HCT116 (cell line): ENCODE results near the gene ZNF652. TPM values are rescaled to one million over a fixed set of nuclear protein-coding genes. Genes with fewer than 3 reads are reported as not detected.

ENCODE experiments used
- ATAC-seq: fragments of 200-7000 bp; cut with Tn5 transposase; 2 replicates; pipeline ENCODE4 v1.9.1; 2020; ENCODE audit warnings: mild to moderate bottlenecking, moderate library complexity
- BruUV-seq: library from RNA; stranded (reverse); fragments of 400-500 nt; replicated peaks from 2 replicates; lab custom pipeline; 2021; lab: Mats Ljungman, UMichigan
- CTCF ChIA-PET: fragments of 300-600 bp; sonication (Branson Sonifier 250); formaldehyde crosslinking; loops from one replicate; lab custom pipeline; 2021; ENCODE audit warnings: antibody characterized with exemption; lab: Charles Lee
- POLR2A ChIA-PET: fragments of 300-600, 350-600 bp; sonication (Branson Sonifier 250); formaldehyde crosslinking; loops from one replicate; lab custom pipeline; 2021; ENCODE audit warnings: antibody characterized with exemption; lab: Charles Lee
- RAD21 ChIA-PET, 2 experiments: fragments of 300-600 bp; sonication (Branson Sonifier 250); formaldehyde crosslinking; loops; one replicate each; lab custom pipeline; 2023; ENCODE audit warnings: low total read pairs in 2 of 2; ENCODE audit not compliant: uncharacterized antibody in 2 of 2, unreplicated experiment in 2 of 2, low non-redundant PET in 1 of 2; lab: Charles Lee
- DNase-seq: peaks from one replicate; pipeline ENCODE4 v3.0.0-alpha.2; 2010; ENCODE audit warnings: low read depth, low spot score
- H2AFZ ChIP-seq: fragments of 200-600 bp; shearing (Covaris generic), sonication (generic); 2 replicates; pipeline ENCODE4 v1.6.1; 2017; ENCODE audit warnings: low read depth, mixed run types, mixed read lengths, antibody characterized with exemption, low read length; ENCODE audit not compliant: poor library complexity, severe bottlenecking
- H3K27ac ChIP-seq: 2 replicates; pipeline ENCODE4 v1.5.1; 2012; ENCODE audit warnings: low read depth, low read length
- H3K27me3 ChIP-seq: fragments of 200-600 bp; sonication (generic); 2 replicates; pipeline ENCODE4 v1.6.1; 2016; ENCODE audit warnings: mixed run types, low read length, mixed read lengths; ENCODE audit not compliant: insufficient read depth
- H3K36me3 ChIP-seq, 2 experiments: fragments of 200-500 bp in 1 of 2; fragments of 200-600 bp in 1 of 2; sonication (Bioruptor generic) in 1 of 2; sonication (generic) in 1 of 2; 2 replicates each; pipeline versions ENCODE4 v1.5.1 to v1.6.1; 2014 to 2016; ENCODE audit warnings: low read length in 2 of 2, inconsistent platforms in 1 of 2, mixed read lengths in 1 of 2, mixed run types in 1 of 2; ENCODE audit not compliant: insufficient read depth in 2 of 2, control insufficient read depth in 1 of 2
- H3K4me1 ChIP-seq, 2 experiments: fragments of 200-600 bp in 1 of 2; sonication (generic) in 1 of 2; 2 replicates each; pipeline versions ENCODE4 v1.5.1 to v1.6.1; 2012 to 2017; ENCODE audit warnings: low read length in 2 of 2, inconsistent platforms in 1 of 2, mild to moderate bottlenecking in 1 of 2, mixed read lengths in 1 of 2, mixed run types in 1 of 2, moderate library complexity in 1 of 2; ENCODE audit not compliant: insufficient read depth in 2 of 2, control insufficient read depth in 1 of 2
- H3K4me2 ChIP-seq: fragments of 200-600 bp; sonication (generic); 2 replicates; pipeline ENCODE4 v1.6.1; 2017; ENCODE audit warnings: mixed run types, low read length, mixed read lengths
- H3K4me3 ChIP-seq, 2 experiments: fragments of 200-600 bp in 1 of 2; sonication (generic) in 1 of 2; replicated peaks in 1 of 2; 2 replicates each; pipeline ENCODE4 v1.5.1; 2011 to 2016; ENCODE audit warnings: low read length in 2 of 2, control low read depth in 1 of 2, low read depth in 1 of 2, mild to moderate bottlenecking in 1 of 2, mixed read lengths in 1 of 2, mixed run types in 1 of 2
- H3K79me2 ChIP-seq: fragments of 200-600 bp; sonication (generic); 2 replicates; pipeline ENCODE4 v1.6.1; 2017; ENCODE audit warnings: mild to moderate bottlenecking, mixed run types, low read length, moderate library complexity, mixed read lengths; ENCODE audit not compliant: insufficient read depth
- H3K9ac ChIP-seq: fragments of 200-600 bp; sonication (generic); 2 replicates; pipeline ENCODE4 v1.6.1; 2016; ENCODE audit warnings: low read length, mixed read lengths
- H3K9me2 ChIP-seq: fragments of 200-600 bp; sonication (generic), shearing (Covaris generic); 2 replicates; pipeline ENCODE4 v1.6.1; 2017; ENCODE audit warnings: mixed run types, mild to moderate bottlenecking, moderate library complexity; ENCODE audit not compliant: insufficient read depth
- H3K9me3 ChIP-seq, 2 experiments: fragments of 200-500 bp in 1 of 2; fragments of 200-600 bp in 1 of 2; sonication (Bioruptor generic) in 1 of 2; sonication (generic) in 1 of 2; 2 replicates each; pipeline ENCODE4 v1.6.1; 2014 to 2017; ENCODE audit warnings: low read length in 2 of 2, mixed read lengths in 2 of 2, inconsistent platforms in 1 of 2, low read depth in 1 of 2, mild to moderate bottlenecking in 1 of 2, mixed run types in 1 of 2, moderate library complexity in 1 of 2; ENCODE audit not compliant: control insufficient read depth in 1 of 2, insufficient read depth in 1 of 2
- H4K20me1 ChIP-seq: fragments of 200-600 bp; sonication (generic), shearing (Covaris generic); 2 replicates; pipeline ENCODE4 v1.6.1; 2017; ENCODE audit warnings: mixed run types, mild to moderate bottlenecking, moderate library complexity; ENCODE audit not compliant: insufficient read depth
- ATF3 ChIP-seq: IDR thresholded peaks from 2 replicates; pipeline ENCODE4 v1.6.1; 2012
- CBX3 ChIP-seq: IDR thresholded peaks from 2 replicates; pipeline ENCODE4 v1.6.1; 2012; ENCODE audit warnings: low read depth
- CEBPB ChIP-seq: IDR thresholded peaks from 2 replicates; pipeline ENCODE4 v1.6.1; 2012; ENCODE audit warnings: low read depth
- ELF1 ChIP-seq: IDR thresholded peaks from 2 replicates; pipeline ENCODE4 v1.6.1; 2012; ENCODE audit warnings: low read depth, borderline replicate concordance
- EZH2 ChIP-seq: fragments of 200-600 bp; sonication (generic); IDR thresholded peaks from 2 replicates; pipeline ENCODE4 v1.6.1; 2017; ENCODE audit warnings: antibody characterized with exemption, mixed run types
- EZH2phosphoT487 ChIP-seq: fragments of 200-600 bp; IDR thresholded peaks from 2 replicates; pipeline ENCODE4 v1.6.1; 2018; ENCODE audit warnings: antibody characterized with exemption, borderline replicate concordance
- FOSL1 ChIP-seq: IDR thresholded peaks from 2 replicates; pipeline ENCODE4 v1.6.1; 2012; ENCODE audit warnings: low read depth
- POLR2A ChIP-seq: IDR thresholded peaks from 2 replicates; pipeline ENCODE4 v1.7.0; 2011; ENCODE audit warnings: borderline replicate concordance; ENCODE audit not compliant: insufficient read depth, insufficient read length; ENCODE audit errors: extremely low read depth
- POLR2AphosphoS5 ChIP-seq: IDR thresholded peaks from 2 replicates; pipeline ENCODE4 v1.6.1; 2011; ENCODE audit warnings: mild to moderate bottlenecking, low read depth, low read length, moderate library complexity
- REST ChIP-seq: IDR thresholded peaks from 2 replicates; pipeline ENCODE4 v1.6.1; 2012; ENCODE audit warnings: low read depth
- SIN3A ChIP-seq: IDR thresholded peaks from 2 replicates; pipeline ENCODE4 v1.6.1; 2012; ENCODE audit warnings: low read depth
- SP1 ChIP-seq: IDR thresholded peaks from 2 replicates; pipeline ENCODE4 v1.6.1; 2012; ENCODE audit warnings: low read depth
- SRF ChIP-seq: IDR thresholded peaks from 2 replicates; pipeline ENCODE4 v1.6.1; 2012; ENCODE audit warnings: low read depth
- TCF7L2 ChIP-seq: IDR thresholded peaks from 2 replicates; pipeline ENCODE4 v1.7.0; 2011; ENCODE audit warnings: borderline replicate concordance, inconsistent platforms; ENCODE audit not compliant: insufficient read depth, insufficient read length; ENCODE audit errors: extremely low read depth
- ZFX ChIP-seq: fragments of 450-650 bp; IDR thresholded peaks from 2 replicates; pipeline ENCODE4 v1.6.1; 2017
- intact Hi-C: fragments of 100-400 bp; cut with micrococcal nuclease; formaldehyde crosslinking; loops from 2 replicates; pipeline ENCODE4 v1.10.0; 2022
- total RNA-seq: library from RNA; stranded (reverse); gene quantifications from one replicate; pipeline ENCODE4 v1.2.1, GENCODE V29; 2021; ENCODE audit not compliant: unreplicated experiment

The ZNF652 gene
- total RNA-seq, 1 experiment from 2014 or later = 27.8 TPM

GRCh38 chr17:49269356-49269755 lies 92.7 kb downstream of the ZNF652 start:
- ChIA-PET CTCF (no interaction called here), RAD21 (no interaction called here), POLR2A (no interaction called here)

More at GRCh38 chr17:49269356-49269755, 92.7 kb downstream of the ZNF652 start:
- no peak overlapping the region for H3K9ac ChIP-seq
- intact Hi-C loops = no loop called here
- DNase-seq (no peak), ATAC-seq (no peak)
- H3K9me3 ChIP-seq = no peaks in the 10 kb centered on the region
- H3K9me2 ChIP-seq = no peaks in the 10 kb centered on the region
- no peaks in the 10 kb centered on the region for H3K79me2 ChIP-seq
- no peaks in the 10 kb centered on the region for H3K4me1 ChIP-seq
- H3K27me3 ChIP-seq = no peaks in the 10 kb centered on the region
- H3K4me3 ChIP-seq = no peak overlapping the region
- TF ChIP-seq POLR2AphosphoS5 (no peak), ZFX (no peak), SIN3A (no peak), EZH2phosphoT487 (no peak), FOSL1 (no peak), EZH2 (no peak), ATF3 (no peak), REST (no peak), ELF1 (no peak), CEBPB (no peak), SRF (no peak), POLR2A (no peak), SP1 (no peak), TCF7L2 (no peak), CBX3 (no peak)
- BruUV-seq = no TSS peak
- H3K4me2 ChIP-seq = no peak overlapping the region
- no peaks in the 10 kb centered on the region for H3K36me3 ChIP-seq
- H4K20me1 ChIP-seq = no peaks in the 10 kb centered on the region
- no peak overlapping the region for H3K27ac ChIP-seq
- H2AFZ ChIP-seq = no peak overlapping the region
